ENCODE results near the gene TSFM. TPM values are rescaled to one million over a fixed set of nuclear protein-coding genes. Genes with fewer than 3 reads are reported as not detected.

The TSFM gene
- total and polyA plus RNA-seq, 9 of the 15 experiments (the other 6 are each of a cell fraction or from before 2014, with no cell fraction given): 44.6 to 198 (median 60.2) TPM

DNA sequence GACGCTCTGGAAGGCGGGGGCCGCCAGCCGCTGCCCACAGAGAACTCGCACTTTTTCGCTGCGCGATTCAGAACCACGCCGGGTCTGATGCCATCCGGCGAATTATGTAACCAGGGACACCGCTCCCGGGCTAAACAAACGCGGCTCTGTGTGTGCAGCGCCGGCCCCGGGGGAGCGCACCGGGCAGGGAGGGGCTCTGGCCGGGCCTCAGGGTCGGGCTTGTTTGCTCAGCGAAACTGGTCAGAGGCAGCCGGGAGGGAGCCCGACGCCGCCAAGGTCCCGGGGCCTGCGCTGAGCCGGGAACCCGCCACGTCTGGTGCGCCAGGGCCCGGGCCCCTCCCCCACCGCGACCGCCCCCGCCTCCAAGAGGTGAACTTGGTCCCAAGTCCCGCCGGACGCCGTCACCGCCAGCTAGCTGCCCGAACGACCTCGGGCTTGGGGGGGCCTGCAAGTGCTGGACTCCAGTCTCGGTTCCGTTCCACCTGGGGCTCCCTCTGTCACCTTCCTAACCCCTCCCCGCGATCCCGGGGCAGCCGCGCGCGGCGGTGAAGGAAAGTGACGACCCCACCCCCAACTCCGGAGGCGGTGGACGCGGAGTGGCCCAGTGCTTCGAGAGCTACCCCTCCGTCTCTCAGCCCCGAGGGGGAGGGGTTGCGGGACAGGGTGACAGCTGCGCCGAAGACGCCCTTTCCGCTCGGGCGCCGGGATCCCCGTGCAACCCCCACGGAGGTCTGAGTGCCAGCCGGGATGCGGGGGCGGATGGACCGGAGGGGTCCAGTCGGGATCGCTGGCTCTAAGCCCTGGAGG, 63.1 kb downstream of the TSFM start (continued):
- TF ChIP-seq GATA2 (CRISPR knock-in tag; IDR thresholded peaks at IDR 0.05) (no peak), OTX1 (CRISPR knock-in tag; IDR thresholded peaks at IDR 0.05) (no peak), SOX6 (IDR thresholded peaks at IDR 0.05) (no peak), YY1 (IDR thresholded peaks at IDR 0.05; ENCODE audit: borderline replicate concordance in 1 of 3, control insufficient read depth in 1 of 3, extremely low read depth in 1 of 3, insufficient read depth in 3 of 3, insufficient read length in 1 of 3, insufficient replicate concordance in 2 of 3, low read depth in 1 of 3, low read length in 2 of 3) (peak in 1 of 3 experiments; percentile 68), ZNF347 (CRISPR knock-in tag; IDR thresholded peaks at IDR 0.05; ENCODE audit: low read depth) (no peak), NFIC (IDR thresholded peaks at IDR 0.05) (0 out of 2 replicates have a peak, but pooled peaks have one; percentile 7), RBM22 (IDR thresholded peaks at IDR 0.05; ENCODE audit: low read depth, low read length, poor library complexity, severe bottlenecking) (peak; percentile 54), NR2C2 (CRISPR knock-in tag; IDR thresholded peaks at IDR 0.05) (no peak; the same call in none of the 2 replicates), NR2C2 (tag; IDR thresholded peaks at IDR 0.05) (peak; percentile 49; the same call in 1 of the 2 replicates), TBP (optimal IDR thresholded peaks at IDR 0.05; ENCODE audit: low read depth, low read length) (no peak)
- TF ChIP-seq, protein P1, sequence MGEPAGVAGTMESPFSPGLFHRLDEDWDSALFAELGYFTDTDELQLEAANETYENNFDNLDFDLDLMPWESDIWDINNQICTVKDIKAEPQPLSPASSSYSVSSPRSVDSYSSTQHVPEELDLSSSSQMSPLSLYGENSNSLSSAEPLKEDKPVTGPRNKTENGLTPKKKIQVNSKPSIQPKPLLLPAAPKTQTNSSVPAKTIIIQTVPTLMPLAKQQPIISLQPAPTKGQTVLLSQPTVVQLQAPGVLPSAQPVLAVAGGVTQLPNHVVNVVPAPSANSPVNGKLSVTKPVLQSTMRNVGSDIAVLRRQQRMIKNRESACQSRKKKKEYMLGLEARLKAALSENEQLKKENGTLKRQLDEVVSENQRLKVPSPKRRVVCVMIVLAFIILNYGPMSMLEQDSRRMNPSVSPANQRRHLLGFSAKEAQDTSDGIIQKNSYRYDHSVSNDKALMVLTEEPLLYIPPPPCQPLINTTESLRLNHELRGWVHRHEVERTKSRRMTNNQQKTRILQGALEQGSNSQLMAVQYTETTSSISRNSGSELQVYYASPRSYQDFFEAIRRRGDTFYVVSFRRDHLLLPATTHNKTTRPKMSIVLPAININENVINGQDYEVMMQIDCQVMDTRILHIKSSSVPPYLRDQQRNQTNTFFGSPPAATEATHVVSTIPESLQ (CRISPR knock-in tag; IDR thresholded peaks at IDR 0.05): peak; percentile 63; the same call in 1 of the 2 replicates
- TF ChIP-seq, protein P2, sequence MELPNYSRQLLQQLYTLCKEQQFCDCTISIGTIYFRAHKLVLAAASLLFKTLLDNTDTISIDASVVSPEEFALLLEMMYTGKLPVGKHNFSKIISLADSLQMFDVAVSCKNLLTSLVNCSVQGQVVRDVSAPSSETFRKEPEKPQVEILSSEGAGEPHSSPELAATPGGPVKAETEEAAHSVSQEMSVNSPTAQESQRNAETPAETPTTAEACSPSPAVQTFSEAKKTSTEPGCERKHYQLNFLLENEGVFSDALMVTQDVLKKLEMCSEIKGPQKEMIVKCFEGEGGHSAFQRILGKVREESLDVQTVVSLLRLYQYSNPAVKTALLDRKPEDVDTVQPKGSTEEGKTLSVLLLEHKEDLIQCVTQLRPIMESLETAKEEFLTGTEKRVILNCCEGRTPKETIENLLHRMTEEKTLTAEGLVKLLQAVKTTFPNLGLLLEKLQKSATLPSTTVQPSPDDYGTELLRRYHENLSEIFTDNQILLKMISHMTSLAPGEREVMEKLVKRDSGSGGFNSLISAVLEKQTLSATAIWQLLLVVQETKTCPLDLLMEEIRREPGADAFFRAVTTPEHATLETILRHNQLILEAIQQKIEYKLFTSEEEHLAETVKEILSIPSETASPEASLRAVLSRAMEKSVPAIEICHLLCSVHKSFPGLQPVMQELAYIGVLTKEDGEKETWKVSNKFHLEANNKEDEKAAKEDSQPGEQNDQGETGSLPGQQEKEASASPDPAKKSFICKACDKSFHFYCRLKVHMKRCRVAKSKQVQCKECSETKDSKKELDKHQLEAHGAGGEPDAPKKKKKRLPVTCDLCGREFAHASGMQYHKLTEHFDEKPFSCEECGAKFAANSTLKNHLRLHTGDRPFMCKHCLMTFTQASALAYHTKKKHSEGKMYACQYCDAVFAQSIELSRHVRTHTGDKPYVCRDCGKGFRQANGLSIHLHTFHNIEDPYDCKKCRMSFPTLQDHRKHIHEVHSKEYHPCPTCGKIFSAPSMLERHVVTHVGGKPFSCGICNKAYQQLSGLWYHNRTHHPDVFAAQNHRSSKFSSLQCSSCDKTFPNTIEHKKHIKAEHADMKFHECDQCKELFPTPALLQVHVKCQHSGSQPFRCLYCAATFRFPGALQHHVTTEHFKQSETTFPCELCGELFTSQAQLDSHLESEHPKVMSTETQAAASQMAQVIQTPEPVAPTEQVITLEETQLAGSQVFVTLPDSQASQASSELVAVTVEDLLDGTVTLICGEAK (IDR thresholded peaks at IDR 0.05): no peak; the same call in 1 of the 2 replicates
- TF ChIP-seq, protein P2 (CRISPR knock-in tag; IDR thresholded peaks at IDR 0.05): no peak
- TF ChIP-seq, protein P3, sequence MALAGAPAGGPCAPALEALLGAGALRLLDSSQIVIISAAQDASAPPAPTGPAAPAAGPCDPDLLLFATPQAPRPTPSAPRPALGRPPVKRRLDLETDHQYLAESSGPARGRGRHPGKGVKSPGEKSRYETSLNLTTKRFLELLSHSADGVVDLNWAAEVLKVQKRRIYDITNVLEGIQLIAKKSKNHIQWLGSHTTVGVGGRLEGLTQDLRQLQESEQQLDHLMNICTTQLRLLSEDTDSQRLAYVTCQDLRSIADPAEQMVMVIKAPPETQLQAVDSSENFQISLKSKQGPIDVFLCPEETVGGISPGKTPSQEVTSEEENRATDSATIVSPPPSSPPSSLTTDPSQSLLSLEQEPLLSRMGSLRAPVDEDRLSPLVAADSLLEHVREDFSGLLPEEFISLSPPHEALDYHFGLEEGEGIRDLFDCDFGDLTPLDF (CRISPR knock-in tag; IDR thresholded peaks at IDR 0.05): no peak

All from K562 (cell line).